Neuronal stem cell (in vitro differentiated cells): Measurements from ENCODE around the gene NEK11.

Source experiments
- DNase-seq: peaks from one replicate; pipeline ENCODE4 v3.0.0-alpha.2; 2013; ENCODE audit warnings: low spot score
- H2AFZ ChIP-seq: one replicate; pipeline ENCODE4 v1.6.1; 2013; ENCODE audit warnings: mild to moderate bottlenecking, low read length, inconsistent platforms
- H2AK5ac ChIP-seq: 2 replicates; pipeline ENCODE4 v1.6.1; 2013; ENCODE audit warnings: low read depth, mild to moderate bottlenecking, inconsistent platforms, low read length, moderate library complexity, mixed read lengths
- H2BK120ac ChIP-seq: 2 replicates; pipeline ENCODE4 v1.6.1; 2013; ENCODE audit warnings: low read depth, mild to moderate bottlenecking, inconsistent platforms, low read length, moderate library complexity, mixed read lengths
- H2BK12ac ChIP-seq: one replicate; pipeline ENCODE4 v1.6.1; 2013; ENCODE audit warnings: low read length, inconsistent platforms
- H2BK15ac ChIP-seq: 2 replicates; pipeline ENCODE4 v1.6.1; 2013; ENCODE audit warnings: mild to moderate bottlenecking, low read length, inconsistent platforms, mixed read lengths
- H2BK5ac ChIP-seq: one replicate; pipeline ENCODE4 v1.6.1; 2013; ENCODE audit warnings: inconsistent platforms, mild to moderate bottlenecking, low read length, moderate library complexity
- H3K14ac ChIP-seq: one replicate; pipeline ENCODE4 v1.6.1; 2013; ENCODE audit warnings: low read length, inconsistent platforms
- H3K18ac ChIP-seq: 2 replicates; pipeline ENCODE4 v1.6.1; 2013; ENCODE audit warnings: low read length, inconsistent platforms
- H3K23ac ChIP-seq: 2 replicates; pipeline ENCODE4 v1.6.1; 2013; ENCODE audit warnings: low read depth, mild to moderate bottlenecking, mixed read lengths, low read length, inconsistent platforms; ENCODE audit not compliant: poor library complexity
- H3K27ac ChIP-seq: replicated peaks from 3 replicates; pipeline ENCODE4 v1.5.1; 2013; ENCODE audit warnings: low read length, inconsistent platforms
- H3K27me3 ChIP-seq, 3 experiments: 2 replicates each; pipeline ENCODE4 v1.6.1; 2013; ENCODE audit warnings: low read length in 3 of 3, mild to moderate bottlenecking in 2 of 3, inconsistent platforms in 1 of 3, low read depth in 1 of 3, mixed read lengths in 1 of 3, moderate library complexity in 1 of 3; ENCODE audit not compliant: control insufficient read depth in 3 of 3, insufficient read depth in 3 of 3
- H3K36me3 ChIP-seq, 2 donors: replicated peaks in 1 of 2; 2 replicates each; pipeline ENCODE4 v1.6.1; 2013; ENCODE audit warnings: low read length in 2 of 2; ENCODE audit not compliant: control insufficient read depth in 2 of 2, insufficient read depth in 2 of 2
- H3K4ac ChIP-seq: 2 replicates; pipeline ENCODE4 v1.6.1; 2013; ENCODE audit warnings: inconsistent platforms, mild to moderate bottlenecking, low read length, moderate library complexity
- H3K4me1 ChIP-seq, 2 donors: 1 replicate in 1 of 2; 2 replicates in 1 of 2; pipeline ENCODE4 v1.6.1; 2013; ENCODE audit warnings: low read length in 2 of 2, low read depth in 1 of 2; ENCODE audit not compliant: control insufficient read depth in 2 of 2, insufficient read depth in 1 of 2
- H3K4me2 ChIP-seq: one replicate; pipeline ENCODE4 v1.6.1; 2013; ENCODE audit warnings: mild to moderate bottlenecking, low read length, inconsistent platforms; ENCODE audit not compliant: insufficient read depth, poor library complexity, severe bottlenecking
- H3K4me3 ChIP-seq, 2 donors: 2 replicates each; pipeline ENCODE4 v1.5.1; 2013; ENCODE audit warnings: low read length in 2 of 2, mild to moderate bottlenecking in 2 of 2, inconsistent platforms in 1 of 2, moderate library complexity in 1 of 2
- H3K79me1 ChIP-seq: one replicate; pipeline ENCODE4 v1.6.1; 2013; ENCODE audit warnings: low read depth, mild to moderate bottlenecking, inconsistent platforms, low read length, moderate library complexity
- H3K9ac ChIP-seq: one replicate; pipeline ENCODE4 v1.6.1; 2013; ENCODE audit warnings: mild to moderate bottlenecking, low read depth, low read length, inconsistent platforms; ENCODE audit not compliant: poor library complexity
- H3K9me3 ChIP-seq, 2 donors: replicated peaks in 1 of 2; 2 replicates each; pipeline versions ENCODE3 to v1.6.1; 2013; ENCODE audit warnings: low read length in 2 of 2, mild to moderate bottlenecking in 2 of 2, inconsistent platforms in 1 of 2, low read depth in 1 of 2, mixed read lengths in 1 of 2, moderate library complexity in 1 of 2; ENCODE audit not compliant: control insufficient read depth in 2 of 2, insufficient read depth in 1 of 2
- H4K8ac ChIP-seq: one replicate; pipeline ENCODE4 v1.6.1; 2013; ENCODE audit warnings: low read depth, mild to moderate bottlenecking, inconsistent platforms, low read length, moderate library complexity
- H4K91ac ChIP-seq: one replicate; pipeline ENCODE4 v1.6.1; 2013; ENCODE audit warnings: low read length, low read depth, mild to moderate bottlenecking, inconsistent platforms; ENCODE audit not compliant: poor library complexity
- whole genome bisulfite sequencing, 2 donors: extraction: QIAGEN DNeasy Blood & Tissue Kit; methylation state at CpG; one replicate each; pipeline ENCODE4 v1.1.7; 2013; ENCODE audit warnings: missing lambda C conversion rate in 2 of 2, mixed read lengths in 1 of 2; ENCODE audit not compliant: insufficient read length in 2 of 2, insufficient replicate concordance in 1 of 2; ENCODE audit errors: extremely low coverage in 2 of 2; 5-methylcytosine and 5-hydroxymethylcytosine counted together

NEK11 gene

GRCh38 chr3:131232711-131233267 is 206.1 kb downstream of the NEK11 start:
- no peak overlapping the region for H3K27ac ChIP-seq
- H4K8ac ChIP-seq = no peak overlapping the region
- H3K4me1 ChIP-seq = peaks cover 0 to 15% of the 10 kb centered on the region in 2 donors
- no peaks in the 10 kb centered on the region for H3K36me3 ChIP-seq
- H3K4ac ChIP-seq = no peak overlapping the region
- no peaks in the 10 kb centered on the region for H3K27me3 ChIP-seq
- DNase-seq = no peak
- no peak overlapping the region for H2BK15ac ChIP-seq
- no peak overlapping the region for H2BK120ac ChIP-seq
- no peak overlapping the region for H3K14ac ChIP-seq
- H3K9ac ChIP-seq = no peak overlapping the region
- H3K18ac ChIP-seq = no peak overlapping the region
- H3K79me1 ChIP-seq = no peaks in the 10 kb centered on the region
- no peak overlapping the region for H2AFZ ChIP-seq
- no peak overlapping the region for H3K23ac ChIP-seq
- peak overlapping the region; percentile 47 for H2BK12ac ChIP-seq
- H3K9me3 ChIP-seq = no peaks in the 10 kb centered on the region
- H4K91ac ChIP-seq = no peak overlapping the region
- no peak overlapping the region for H3K4me2 ChIP-seq
- no CpG with 5 or more reads among the region's 3 CpGs for WGBS, 2 donors
- H2BK5ac ChIP-seq = no peak overlapping the region
- no peak overlapping the region for H3K4me3 ChIP-seq
- H2AK5ac ChIP-seq = peak overlapping the region; percentile 35

GRCh38 chr3:131233900-131234668 is 207.4 kb downstream of the NEK11 start:
- H3K23ac ChIP-seq = no peak overlapping the region
- no peaks in the 10 kb centered on the region for H3K36me3 ChIP-seq
- H2BK120ac ChIP-seq = no peak overlapping the region
- DNase-seq = no peak
- H3K9me3 ChIP-seq = no peaks in the 10 kb centered on the region
- H2AK5ac ChIP-seq = no peak overlapping the region
- H3K27me3 ChIP-seq = no peaks in the 10 kb centered on the region
- no peak overlapping the region for H3K27ac ChIP-seq
- no peak overlapping the region for H4K8ac ChIP-seq
- no peak overlapping the region for H2BK5ac ChIP-seq
- H3K4me3 ChIP-seq = no peak overlapping the region
- no peak overlapping the region for H3K4me2 ChIP-seq
- no peak overlapping the region for H2BK12ac ChIP-seq
- no peak overlapping the region for H3K14ac ChIP-seq
- H3K9ac ChIP-seq = no peak overlapping the region
- H3K4ac ChIP-seq = no peak overlapping the region
- H3K79me1 ChIP-seq = no peaks in the 10 kb centered on the region
- H3K4me1 ChIP-seq = peaks cover 0 to 15% of the 10 kb centered on the region in 2 donors
- H2BK15ac ChIP-seq = no peak overlapping the region
- H2AFZ ChIP-seq = no peak overlapping the region
- H3K18ac ChIP-seq = no peak overlapping the region
- WGBS, 2 donors = no CpG with 5 or more reads among the region's 5 CpGs
- H4K91ac ChIP-seq = no peak overlapping the region

GRCh38 chr3:131236421-131236820 is 209.7 kb downstream of the NEK11 start:
- Histone ChIP-seq H4K91ac (no peak overlapping the region), H3K79me1 (no peaks in the 10 kb centered on the region), H3K27ac (peak overlapping the region; percentile 36), H3K9me3 (no peaks in the 10 kb centered on the region), H3K23ac (no peak overlapping the region), H3K4me2 (no peak overlapping the region), H4K8ac (no peak overlapping the region), H2BK12ac (no peak overlapping the region), H2BK5ac (no peak overlapping the region), H3K36me3 (no peaks in the 10 kb centered on the region), H2AFZ (no peak overlapping the region), H3K18ac (no peak overlapping the region), H3K27me3 (no peaks in the 10 kb centered on the region), H3K9ac (no peak overlapping the region), H2BK15ac (no peak overlapping the region), H2AK5ac (no peak overlapping the region), H3K4me3 (no peak overlapping the region), H3K4me1 (peaks cover 0 to 15% of the 10 kb centered on the region in 2 donors), H2BK120ac (no peak overlapping the region), H3K14ac (no peak overlapping the region), H3K4ac (no peak overlapping the region)
- no CpG with 5 or more reads among the region's 6 CpGs for WGBS, 2 donors
- no peak for DNase-seq

- Histone ChIP-seq H3K23ac (no peak overlapping the region), H3K79me1 (no peaks in the 10 kb centered on the region), H3K14ac (no peak overlapping the region), H3K36me3 (no peaks in the 10 kb centered on the region), H2BK5ac (no peak overlapping the region), H3K4ac (no peak overlapping the region), H3K9ac (no peak overlapping the region), H2BK120ac (no peak overlapping the region), H2BK12ac (no peak overlapping the region), H3K27ac (no peak overlapping the region), H3K18ac (no peak overlapping the region), H4K91ac (no peak overlapping the region), H3K27me3 (no peaks in the 10 kb centered on the region), H2AFZ (no peak overlapping the region), H2BK15ac (no peak overlapping the region), H4K8ac (no peak overlapping the region), H2AK5ac (no peak overlapping the region), H3K9me3 (no peaks in the 10 kb centered on the region), H3K4me3 (no peak overlapping the region), H3K4me1 (peaks cover 0 to 15% of the 10 kb centered on the region in 2 donors), H3K4me2 (no peak overlapping the region)
- DNase-seq = no peak
- no CpG with 5 or more reads among the region's 2 CpGs for WGBS, 2 donors
These were observed 211.8 kb downstream of the NEK11 start for GRCh38 chr3:131238496-131238895.
